NCI-H1930 (cell line): ENCODE results near the gene CABLES2.

Experiments used
- DNase-seq, 2 experiments: peaks; one replicate each; lab custom pipeline; 2025; lab: John Stamatoyannopoulos, UW

Gene CABLES2

GRCh38 chr20:62407221-62407992 lies at the start of gene CABLES2:
CABLES2 (minus strand) TSS chr20:62407285; CDS start chr20:62407276, 9 bp downstream.
- DNase-seq: peak; percentile 92 to 95

GRCh38 chr20:62455929-62456328 lies 48.8 kb upstream of the CABLES2 start:
- no peak for DNase-seq

- no peak for DNase-seq
Measured at GRCh38 chr20:62454904-62455636, 48.0 kb upstream of the CABLES2 start.

GRCh38 chr20:62453186-62453808 lies 46.2 kb upstream of the CABLES2 start:
- DNase-seq: no peak

- no peak for DNase-seq
Measured at GRCh38 chr20:62452475-62453095, 45.5 kb upstream of the CABLES2 start.

- no peak for DNase-seq
Measured at GRCh38 chr20:62451970-62452369, 44.9 kb upstream of the CABLES2 start.

GRCh38 chr20:62451156-62451767 lies 44.2 kb upstream of the CABLES2 start:
- DNase-seq: no peak

- no peak for DNase-seq
Measured at GRCh38 chr20:62449951-62450691, 43.0 kb upstream of the CABLES2 start.

GRCh38 chr20:62448788-62449187 lies 41.7 kb upstream of the CABLES2 start:
- no peak for DNase-seq

- no peak for DNase-seq
Measured at GRCh38 chr20:62448038-62448437, 41.0 kb upstream of the CABLES2 start.

- no peak for DNase-seq
Measured at GRCh38 chr20:62446888-62447869, 40.1 kb upstream of the CABLES2 start.

GRCh38 chr20:62446481-62446880 lies 39.4 kb upstream of the CABLES2 start:
- DNase-seq: no peak

GRCh38 chr20:62445553-62446340 lies 38.7 kb upstream of the CABLES2 start:
- no peak for DNase-seq

- DNase-seq: no peak
Measured at GRCh38 chr20:62444286-62444685, 37.2 kb upstream of the CABLES2 start.

GRCh38 chr20:62441987-62442539 lies 35.0 kb upstream of the CABLES2 start:
- DNase-seq: no peak

GRCh38 chr20:62439218-62439617 lies 32.1 kb upstream of the CABLES2 start:
- no peak for DNase-seq

- no peak for DNase-seq
Measured at GRCh38 chr20:62437927-62438326, 30.8 kb upstream of the CABLES2 start.

- no peak for DNase-seq
Measured at GRCh38 chr20:62437496-62437895, 30.4 kb upstream of the CABLES2 start.

- no peak for DNase-seq
Measured at GRCh38 chr20:62436692-62437091, 29.6 kb upstream of the CABLES2 start.
